HepG2 (cell line): ENCODE results near the gene ADAMTS17. TPM values are rescaled to one million over a fixed set of nuclear protein-coding genes. Genes with fewer than 3 reads are reported as not detected.

Experiments used
- ATAC-seq: fragments of 200-7000 bp; cut with Tn5 transposase; 3 replicates; pipeline ENCODE4 v1.9.1; 2020; ENCODE audit warnings: mild to moderate bottlenecking, moderate library complexity
- BruUV-seq: library from RNA; stranded (reverse); fragments of 400-500 nt; replicated peaks from 2 replicates; lab custom pipeline; 2021; lab: Mats Ljungman, UMichigan
- CTCF ChIA-PET: fragments of 300-600 bp; formaldehyde crosslinking; extraction: SDS; loops from one replicate; lab custom pipeline; 2021; ENCODE audit warnings: low total read pairs, inconsistent platforms, low intra/inter-chr PET ratio; lab: Yijun Ruan, JAX
- POLR2A ChIA-PET: fragments of 350-600 bp; sonication (Branson Sonifier 250); formaldehyde crosslinking; loops from one replicate; lab custom pipeline; 2020; ENCODE audit warnings: antibody characterized with exemption, inconsistent platforms; lab: Yijun Ruan, JAX
- DNase-seq: peaks from one replicate; pipeline ENCODE4 v3.0.0-alpha.2; 2015; ENCODE audit warnings: low spot score
- FAIRE-seq: peaks from 3 replicates; lab custom pipeline; 2011; peaks lifted over from hg19 to GRCh38; lab: Jason Lieb, UNC
- H2AFZ ChIP-seq: one replicate; pipeline ENCODE4 v1.6.1; 2011; ENCODE audit warnings: low read length, inconsistent platforms
- H3K27ac ChIP-seq: fragments of 300-600 bp; 3 replicates; pipeline ENCODE4 v1.8.0; 2011; ENCODE audit warnings: mixed run types, mild to moderate bottlenecking, mixed read lengths, low read length, inconsistent platforms; ENCODE audit not compliant: insufficient read depth; ENCODE audit errors: extremely low read length
- H3K27me3 ChIP-seq, 2 experiments: fragments of 200-600 bp in 1 of 2; 2 replicates in 1 of 2; 3 replicates in 1 of 2; pipeline versions ENCODE4 v1.6.0 to v1.8.0; 2011; ENCODE audit warnings: low read length in 2 of 2, mild to moderate bottlenecking in 2 of 2, moderate library complexity in 2 of 2, inconsistent platforms in 1 of 2; ENCODE audit not compliant: insufficient read depth in 2 of 2, control insufficient read depth in 1 of 2
- H3K36me3 ChIP-seq, 2 experiments: fragments of 200-600 bp in 1 of 2; replicated peaks in 1 of 2; 2 replicates in 1 of 2; 3 replicates in 1 of 2; pipeline versions ENCODE4 v1.5.1 to v1.8.0; 2011; ENCODE audit warnings: low read length in 2 of 2, inconsistent platforms in 1 of 2; ENCODE audit not compliant: insufficient read depth in 2 of 2, control insufficient read depth in 1 of 2
- H3K4me1 ChIP-seq: 2 replicates; pipeline ENCODE4 v1.5.1; 2012; ENCODE audit warnings: low read length, inconsistent platforms; ENCODE audit not compliant: insufficient read depth
- H3K4me2 ChIP-seq: 2 replicates; pipeline ENCODE4 v1.6.0; 2011; ENCODE audit warnings: low read depth, low read length, inconsistent platforms
- H3K4me3 ChIP-seq, 3 experiments: fragments of 200-600 bp in 1 of 3; sonication (generic), shearing (Covaris generic) in 1 of 3; replicated peaks in 1 of 3; 2 replicates each; pipeline ENCODE4 v1.5.1; 2011 to 2016; ENCODE audit warnings: low read length in 3 of 3, inconsistent platforms in 2 of 3, low read depth in 2 of 3, mild to moderate bottlenecking in 2 of 3, control low read depth in 1 of 3, mixed read lengths in 1 of 3; ENCODE audit not compliant: insufficient read depth in 1 of 3
- H3K79me2 ChIP-seq: one replicate; pipeline ENCODE4 v1.6.1; 2011; ENCODE audit warnings: low read length, inconsistent platforms; ENCODE audit not compliant: insufficient read depth
- H3K9ac ChIP-seq: 2 replicates; pipeline ENCODE4 v1.6.0; 2011; ENCODE audit warnings: mild to moderate bottlenecking, low read depth, low read length, inconsistent platforms; ENCODE audit not compliant: insufficient read depth
- H3K9me3 ChIP-seq: 2 replicates; pipeline ENCODE4 v1.5.1; 2012; ENCODE audit warnings: mild to moderate bottlenecking, low read length
- H4K20me1 ChIP-seq: 2 replicates; pipeline ENCODE4 v1.6.0; 2011; ENCODE audit warnings: inconsistent platforms, mild to moderate bottlenecking, low read length, moderate library complexity; ENCODE audit not compliant: insufficient read depth
- ARID4A ChIP-seq: sonication (generic); formaldehyde crosslinking; IDR thresholded peaks from 2 replicates; pipeline ENCODE4 v1.5.0; 2020; ENCODE audit warnings: mild to moderate bottlenecking, missing genetic modification reagents, borderline replicate concordance
- GRHL1 ChIP-seq: sonication (generic); formaldehyde crosslinking; conservative IDR thresholded peaks from 2 replicates; pipeline ENCODE4 v1.8.0; 2022; ENCODE audit warnings: missing genetic modification reagents
- RXRA ChIP-seq: sonication (generic); formaldehyde crosslinking; IDR thresholded peaks from 2 replicates; pipeline ENCODE4 v1.5.1; 2020; ENCODE audit warnings: missing genetic modification reagents
- SOX6 ChIP-seq, 2 experiments: fragments of 450-650 bp in 1 of 2; sonication (generic) in 1 of 2; formaldehyde crosslinking in 1 of 2; IDR thresholded peaks; 2 replicates each; pipeline versions ENCODE4 v1.4.0 to v1.6.1; 2017 to 2020; ENCODE audit warnings: antibody characterized with exemption in 1 of 2, mild to moderate bottlenecking in 1 of 2, missing genetic modification reagents in 1 of 2
- ZNF441 ChIP-seq: sonication (generic); formaldehyde crosslinking; IDR thresholded peaks from 2 replicates; pipeline ENCODE4 v1.7.0; 2021; ENCODE audit warnings: missing genetic modification reagents, borderline replicate concordance
- WGBS: methylation state at CpG from one replicate; pipeline ENCODE4 v1.1.6; 2017; ENCODE audit warnings: low lambda C conversion rate; 5-methylcytosine and 5-hydroxymethylcytosine counted together
- in situ Hi-C: cut with HindIII; loops from 2 replicates; pipeline ENCODE4 v1.10.0; 2017; ENCODE audit warnings: low pct_unique_long_range_greater_than_20kb; ENCODE audit not compliant: extremely low pct_ligation_motif_present
- intact Hi-C: fragments of 100-400 bp; cut with micrococcal nuclease; formaldehyde crosslinking; loops from one replicate; pipeline ENCODE4 v1.10.0; 2022; ENCODE audit not compliant: unreplicated experiment
- polyA plus RNA-seq, 8 experiments: library from polyadenylated mRNA; depleted of rRNA in 3 of 8; stranded (reverse) in 7 of 8; unstranded in 1 of 8; fragments of >200 nt; fragmentation: Illumina TruSeq in 4 of 8; extraction: Trizol in 4 of 8; gene quantifications; 2 replicates each; pipeline versions ENCODE4 v1.2.1 to v1.2.3, GENCODE V29; 2011 to 2016; ENCODE audit warnings: low read depth in 4 of 8, missing spikeins in 1 of 8, mixed read lengths in 1 of 8; ENCODE audit not compliant: insufficient read depth in 1 of 8
- total RNA-seq, 5 experiments: library from RNA; depleted of rRNA; stranded (reverse); fragments of >200 nt; fragmentation: Illumina TruSeq; extraction: Trizol; gene quantifications; 2 replicates each; pipeline ENCODE4 v1.2.3, GENCODE V29; 2016; ENCODE audit warnings: low read depth in 1 of 5

The ADAMTS17 gene
- total and polyA plus RNA-seq, 2 of the 13 experiments (the other 11 are each of a cell fraction or from before 2014, with no cell fraction given): 0.02 to 0.04 TPM

- no peak for TF ChIP-seq ARID4A
These were observed 13.0 kb downstream of the ADAMTS17 start (continued) for GRCh38 chr15:100328796-100329195.

GRCh38 chr15:100318880-100319279, 22.9 kb downstream of the ADAMTS17 start:
- in situ Hi-C loops (no loop called here), intact Hi-C loops (no loop called here)
- Histone ChIP-seq H3K4me3 (no peak overlapping the region), H3K9ac (no peak overlapping the region), H3K4me1 (no peaks in the 10 kb centered on the region), H3K36me3 (no peaks in the 10 kb centered on the region), H3K27me3 (no peaks in the 10 kb centered on the region; a peak in 1 of 5 replicates), H3K79me2 (no peaks in the 10 kb centered on the region), H4K20me1 (no peaks in the 10 kb centered on the region), H3K4me2 (no peak overlapping the region), H2AFZ (no peak overlapping the region), H3K9me3 (no peaks in the 10 kb centered on the region), H3K27ac (no peak overlapping the region)
- CTCF ChIA-PET: no interaction called here
- DNase-seq (no peak), ATAC-seq (no peak), FAIRE-seq (no peak)
- POLR2A ChIA-PET: no interaction called here
- BruUV-seq: no TSS peak
- 45% methylated on average over 2 of the region's 4 CpGs for WGBS
- no peak for TF ChIP-seq ZNF441 (CRISPR knock-in tag)
- TF ChIP-seq GRHL1 (CRISPR knock-in tag): no peak
- TF ChIP-seq RXRA (CRISPR knock-in tag): no peak
- no peak for TF ChIP-seq SOX6 (IDR thresholded peaks at IDR 0.05)
- no peak for TF ChIP-seq SOX6 (CRISPR knock-in tag; IDR thresholded peaks at IDR 0.05)
